Stomach (tissue), 9 donors: ENCODE data around the gene MBNL2. TPM values are rescaled to one million over a fixed set of nuclear protein-coding genes. Genes with fewer than 3 reads are reported as not detected.
A peak's percentile ranks its signal among the peaks of the same experiment; 100 is the strongest.

Experiments used
- DNase-seq, 2 donors: peaks; one replicate each; pipeline versions ENCODE4 v3.0.0 to v3.0.0-alpha.2; 2013 to 2019
- H3K27ac ChIP-seq, 5 donors: fragments of 200-600 bp in 4 of 5; sonication (generic) in 4 of 5; one replicate each; pipeline ENCODE4 v1.5.1; 2013 to 2019; ENCODE audit warnings: mild to moderate bottlenecking in 1 of 5, moderate library complexity in 1 of 5
- H3K27me3 ChIP-seq, 3 donors: fragments of 200-600 bp; sonication (generic); one replicate each; pipeline ENCODE4 v1.5.1; 2017 to 2019; ENCODE audit warnings: mixed run types in 1 of 3
- H3K36me3 ChIP-seq, 4 donors: fragments of 200-600 bp; sonication (generic); 1 replicate in 3 of 4; 2 replicates in 1 of 4; pipeline ENCODE4 v1.5.1; 2016 to 2019
- H3K4me1 ChIP-seq, 4 donors: fragments of 200-600 bp; sonication (generic); one replicate each; pipeline ENCODE4 v1.5.1; 2016 to 2019
- H3K4me3 ChIP-seq, 4 donors: fragments of 200-600 bp; sonication (generic) in 3 of 4; one replicate each; pipeline ENCODE4 v1.5.1; 2016 to 2019; ENCODE audit warnings: mild to moderate bottlenecking in 1 of 4
- H3K9me3 ChIP-seq, 4 donors: fragments of 200-600 bp; sonication (generic); one replicate each; pipeline ENCODE4 v1.5.1; 2016 to 2019
- EP300 ChIP-seq: sonication (generic); formaldehyde crosslinking; IDR thresholded peaks from one replicate; pipeline ENCODE4 v1.6.1; 2017; ENCODE audit warnings: antibody characterized with exemption
- POLR2A ChIP-seq, 4 donors: fragments of 450-650 bp; IDR thresholded peaks; one replicate each; pipeline ENCODE4 v1.6.1; 2016; ENCODE audit warnings: antibody characterized with exemption in 4 of 4, control low read depth in 2 of 4, mild to moderate bottlenecking in 1 of 4, moderate library complexity in 1 of 4
- POLR2AphosphoS5 ChIP-seq, 3 donors: sonication (generic); formaldehyde crosslinking; IDR thresholded peaks; one replicate each; pipeline ENCODE4 v1.6.1; 2016; ENCODE audit warnings: antibody characterized with exemption in 3 of 3
- WGBS, 5 donors: extraction: QIAGEN DNeasy Blood & Tissue Kit in 3 of 5; methylation state at CpG; one replicate each; pipeline versions ENCODE4 v1.1.5 to v1.1.7; 2013 to 2018; 5-methylcytosine and 5-hydroxymethylcytosine counted together
- intact Hi-C: fragments of 100-400 bp; cut with DNase I; formaldehyde crosslinking; loops from one replicate; pipeline ENCODE4 v1.15.1; 2023; ENCODE audit warnings: low total_unique reads
- polyA plus RNA-seq, 3 donors: library from polyadenylated mRNA; stranded (reverse); fragments of 200-250 nt; gene quantifications; one replicate each; pipeline ENCODE4 v1.2.3, GENCODE V29; 2013
- total RNA-seq, 5 donors: library from RNA; depleted of rRNA; stranded (reverse); fragments of >200 nt; gene quantifications; one replicate each; pipeline versions ENCODE4 v1.1.0 to v1.2.3, GENCODE V29; 2014 to 2016
- TF ChIP-seq, protein P1 (sequence below), 7 experiments: fragments of 450-650 bp in 4 of 7; fragments of 200-600 bp in 3 of 7; sonication (generic) in 3 of 7; IDR thresholded peaks; one replicate each; pipeline ENCODE4 v1.5.1; 2016 to 2019; ENCODE audit warnings: antibody characterized with exemption in 7 of 7, control low read depth in 2 of 7, mild to moderate bottlenecking in 1 of 7
- donor health status: healthy with polysubstance abuse.
- donor health status: Bipolar disorder and iron deficiency.
- donor health status: healthy.

The MBNL2 gene
- total and polyA plus RNA-seq, 8 donors = 8.3 to 74.5 (median 25.6) TPM

DNA sequence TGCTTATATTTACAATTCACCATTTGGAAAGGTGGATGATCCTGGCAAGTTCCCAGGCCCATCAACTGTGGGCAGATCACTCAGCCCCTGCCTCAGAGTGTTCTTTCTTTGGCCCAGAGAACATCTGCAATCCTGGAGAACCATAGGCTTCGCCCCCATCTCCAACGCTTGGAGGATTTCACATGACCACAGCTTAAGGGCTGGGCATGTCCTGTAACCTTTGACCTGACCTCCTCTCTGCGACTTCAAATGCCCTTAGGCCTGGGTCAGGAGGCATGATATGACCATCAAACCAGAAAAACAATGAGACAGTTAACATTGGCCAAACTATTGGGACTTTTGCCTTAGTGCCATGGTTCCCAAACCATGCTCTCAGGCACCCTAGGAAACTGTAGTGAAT is 7.2 kb upstream of the MBNL2 start:
- WGBS, 5 donors = 82 to 89% (median 85%) methylated on average over 3 of the region's 3 CpGs
- TF ChIP-seq POLR2A (IDR thresholded peaks at IDR 0.05) = no peak
- TF ChIP-seq, protein P1, sequence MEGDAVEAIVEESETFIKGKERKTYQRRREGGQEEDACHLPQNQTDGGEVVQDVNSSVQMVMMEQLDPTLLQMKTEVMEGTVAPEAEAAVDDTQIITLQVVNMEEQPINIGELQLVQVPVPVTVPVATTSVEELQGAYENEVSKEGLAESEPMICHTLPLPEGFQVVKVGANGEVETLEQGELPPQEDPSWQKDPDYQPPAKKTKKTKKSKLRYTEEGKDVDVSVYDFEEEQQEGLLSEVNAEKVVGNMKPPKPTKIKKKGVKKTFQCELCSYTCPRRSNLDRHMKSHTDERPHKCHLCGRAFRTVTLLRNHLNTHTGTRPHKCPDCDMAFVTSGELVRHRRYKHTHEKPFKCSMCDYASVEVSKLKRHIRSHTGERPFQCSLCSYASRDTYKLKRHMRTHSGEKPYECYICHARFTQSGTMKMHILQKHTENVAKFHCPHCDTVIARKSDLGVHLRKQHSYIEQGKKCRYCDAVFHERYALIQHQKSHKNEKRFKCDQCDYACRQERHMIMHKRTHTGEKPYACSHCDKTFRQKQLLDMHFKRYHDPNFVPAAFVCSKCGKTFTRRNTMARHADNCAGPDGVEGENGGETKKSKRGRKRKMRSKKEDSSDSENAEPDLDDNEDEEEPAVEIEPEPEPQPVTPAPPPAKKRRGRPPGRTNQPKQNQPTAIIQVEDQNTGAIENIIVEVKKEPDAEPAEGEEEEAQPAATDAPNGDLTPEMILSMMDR (IDR thresholded peaks at IDR 0.05) = no peak
- TF ChIP-seq EP300 = no peak
- TF ChIP-seq POLR2AphosphoS5 (IDR thresholded peaks at IDR 0.05) = no peak
- Histone ChIP-seq H3K4me3 (no peak overlapping the region), H3K9me3 (no peaks in the 10 kb centered on the region), H3K36me3 (no peaks in the 10 kb centered on the region), H3K4me1 (peaks cover 0 to 16% (median 7%) of the 10 kb centered on the region in 4 donors), H3K27me3 (no peaks in the 10 kb centered on the region), H3K27ac (no peak overlapping the region)
- intact Hi-C loops = loop anchor here (10.0 kb wide), 1 partner anchor 130 kb away; no protein-coding TSS in a partner anchor
- DNase-seq = no peak

DNA sequence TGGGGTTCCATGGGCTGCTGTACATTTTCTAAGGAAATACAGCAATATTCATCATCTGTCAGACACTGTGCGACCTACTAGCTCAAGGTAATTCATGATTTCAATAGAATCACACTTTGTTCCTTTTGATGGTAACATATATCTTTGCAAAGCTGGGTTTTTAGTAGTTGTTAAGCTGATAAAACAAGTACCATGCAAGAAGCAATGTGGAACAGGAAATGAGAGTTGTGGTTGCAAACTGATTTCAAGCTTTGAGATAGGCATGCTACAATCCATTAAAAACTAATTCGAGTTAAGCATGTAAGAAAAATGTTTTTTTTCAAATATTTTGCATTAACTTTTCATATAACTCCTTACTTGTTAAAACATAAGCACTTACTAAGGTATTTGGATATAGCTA is 6.8 kb upstream of the MBNL2 start:
- TF ChIP-seq, protein P1 (IDR thresholded peaks at IDR 0.05) = no peak
- no peak for TF ChIP-seq POLR2AphosphoS5 (IDR thresholded peaks at IDR 0.05)
- TF ChIP-seq POLR2A (IDR thresholded peaks at IDR 0.05) = no peak
- no peak for TF ChIP-seq EP300
- WGBS, 5 donors = 64 to 78% (median 74%) methylated on average over 2 of the region's 2 CpGs
- intact Hi-C loops = loop anchor here (10.0 kb wide), 1 partner anchor 129 kb away; no protein-coding TSS in a partner anchor
- Histone ChIP-seq H3K4me1 (peaks cover 0 to 16% (median 7%) of the 10 kb centered on the region in 4 donors), H3K36me3 (no peaks in the 10 kb centered on the region), H3K4me3 (no peak overlapping the region), H3K27ac (no peak overlapping the region), H3K9me3 (no peaks in the 10 kb centered on the region), H3K27me3 (no peaks in the 10 kb centered on the region)
- no peak for DNase-seq

DNA sequence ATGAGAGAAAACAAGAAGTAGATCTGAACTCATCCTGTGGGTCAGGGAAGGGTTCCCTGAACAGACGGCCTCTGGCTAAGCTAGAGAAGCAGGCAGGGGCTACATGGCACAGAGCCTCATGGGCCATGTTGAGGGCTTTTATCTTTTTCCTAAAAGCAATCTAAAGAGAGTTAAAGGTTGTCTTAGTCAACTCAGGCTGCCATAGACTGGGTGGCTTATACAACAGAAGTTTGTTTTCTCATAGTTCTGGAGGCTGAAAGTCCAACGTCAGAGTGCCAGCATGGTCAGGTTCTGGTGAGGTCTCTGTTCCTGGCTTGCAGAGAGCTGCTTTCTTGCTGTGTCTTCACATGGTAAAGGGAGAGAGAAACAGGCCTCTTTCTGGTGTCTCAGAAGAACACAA is 2.9 kb upstream of the MBNL2 start:
- no peaks in the 10 kb centered on the region for H3K36me3 ChIP-seq
- no peak overlapping the region for H3K4me3 ChIP-seq
- DNase-seq = no peak
- H3K9me3 ChIP-seq = no peaks in the 10 kb centered on the region
- H3K27me3 ChIP-seq = no peaks in the 10 kb centered on the region
- WGBS, 5 donors = 61 to 85% (median 71%) methylated on average over 2 of the region's 2 CpGs
- intact Hi-C loops = loop anchor here (10.0 kb wide), 1 partner anchor 126 kb away; no protein-coding TSS in a partner anchor
- TF ChIP-seq POLR2AphosphoS5 (IDR thresholded peaks at IDR 0.05) (no peak), EP300 (no peak), POLR2A (IDR thresholded peaks at IDR 0.05) (no peak)
- TF ChIP-seq, protein P1 (IDR thresholded peaks at IDR 0.05) = no peak
- peaks cover 8 to 16% (median 13%) of the 10 kb centered on the region in 4 donors for H3K4me1 ChIP-seq
- no peak overlapping the region for H3K27ac ChIP-seq

DNA sequence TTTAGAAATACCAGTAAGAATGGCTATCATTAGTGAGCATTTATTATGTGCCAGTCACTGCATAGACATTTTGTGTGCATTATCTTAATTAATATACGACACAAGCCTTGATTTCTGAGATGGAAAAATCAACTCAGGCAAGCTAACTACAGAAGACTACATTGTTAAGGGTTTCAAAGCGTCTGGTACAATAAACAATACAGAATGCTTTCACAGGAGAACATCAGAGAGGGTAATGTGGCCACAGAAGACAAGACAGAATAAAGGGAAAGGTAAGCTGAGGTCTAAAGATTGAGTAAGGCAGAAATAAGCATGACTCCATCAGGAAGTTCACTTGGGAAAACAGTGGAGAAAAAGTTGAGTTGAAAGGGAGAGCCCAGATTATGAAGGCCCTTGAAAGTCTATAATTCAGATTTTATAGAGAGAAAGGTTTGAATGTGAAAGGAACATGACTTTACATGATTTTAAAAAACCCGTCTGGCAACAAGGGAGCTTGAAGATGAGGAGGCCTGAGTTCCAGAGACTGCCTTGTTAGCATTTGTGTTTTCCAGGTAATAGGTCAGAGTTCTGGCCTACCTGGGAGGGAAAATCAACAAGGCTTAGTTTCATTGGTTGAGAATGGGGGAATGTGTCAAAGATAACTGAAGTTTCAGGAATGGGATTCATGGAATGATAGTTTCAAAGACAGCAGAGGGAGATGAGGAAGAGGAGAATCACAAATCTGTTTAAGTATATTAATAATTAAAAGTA is 1.8 kb upstream of the MBNL2 start:
- Histone ChIP-seq H3K27me3 (no peaks in the 10 kb centered on the region), H3K4me3 (no peak overlapping the region), H3K36me3 (no peaks in the 10 kb centered on the region), H3K9me3 (no peaks in the 10 kb centered on the region), H3K27ac (peak overlapping the region in 3 of 5 donors; percentile 13 to 93 (median 56)), H3K4me1 (peaks cover 13 to 24% (median 18%) of the 10 kb centered on the region in 4 donors)
- no peak for DNase-seq
- 22 to 60% (median 50%) methylated on average over 3 of the region's 3 CpGs for WGBS, 5 donors
- TF ChIP-seq EP300 (no peak), POLR2AphosphoS5 (IDR thresholded peaks at IDR 0.05) (no peak), POLR2A (IDR thresholded peaks at IDR 0.05) (no peak)
- TF ChIP-seq, protein P1 (IDR thresholded peaks at IDR 0.05) = no peak
- intact Hi-C loops = no loop called here
